SK-N-SH treated with all-trans-retinoic acid at 6 μM for 48 hours (cell line): ENCODE data around the gene CCDC160.

Experiments used
- ATAC-seq: fragments of 200-7000 bp; cut with Tn5 transposase; 3 replicates; pipeline ENCODE4 v1.9.1; 2020; ENCODE audit warnings: mild to moderate bottlenecking, moderate library complexity
- ARNTL ChIP-seq: fragments of 450-650 bp; formaldehyde crosslinking; IDR thresholded peaks from 2 replicates; pipeline ENCODE4 v1.5.0; 2020; ENCODE audit warnings: low read depth, mild to moderate bottlenecking, moderate library complexity, borderline replicate concordance
- BACH2 ChIP-seq: fragments of 250-450 bp; sonication (Bioruptor Pico); IDR thresholded peaks from 2 replicates; pipeline ENCODE4 v1.9.0; 2021; ENCODE audit warnings: mild to moderate bottlenecking, borderline replicate concordance
- CSDC2 ChIP-seq: fragments of 250-450 bp; sonication (Bioruptor Pico); IDR thresholded peaks from 2 replicates; pipeline ENCODE4 v1.5.0; 2020; ENCODE audit warnings: mild to moderate bottlenecking, moderate library complexity
- ESRRG ChIP-seq: fragments of 250-450 bp; sonication (Bioruptor Pico); IDR thresholded peaks from 2 replicates; pipeline ENCODE4 v1.6.1; 2021; ENCODE audit warnings: mild to moderate bottlenecking
- GLIS3 ChIP-seq: fragments of 250-450 bp; sonication (Bioruptor Pico); IDR thresholded peaks from 2 replicates; pipeline ENCODE4 v1.5.0; 2020; ENCODE audit warnings: mild to moderate bottlenecking, moderate library complexity
- ISL1 ChIP-seq: fragments of 250-450 bp; sonication (Bioruptor Pico); IDR thresholded peaks from 2 replicates; pipeline ENCODE4 v2.1.2; 2022; ENCODE audit warnings: mild to moderate bottlenecking, moderate library complexity
- OSR1 ChIP-seq: fragments of 250-450 bp; sonication (Bioruptor Pico); IDR thresholded peaks from 2 replicates; pipeline ENCODE4 v1.8.0; 2022; ENCODE audit warnings: moderate library complexity, mild to moderate bottlenecking, inconsistent platforms
- PPARA ChIP-seq: fragments of 250-450 bp; sonication (Bioruptor Pico); IDR thresholded peaks from 2 replicates; pipeline ENCODE4 v1.5.0; 2020; ENCODE audit warnings: mild to moderate bottlenecking, borderline replicate concordance
- RARB ChIP-seq: fragments of 250-450 bp; sonication (Bioruptor Pico); IDR thresholded peaks from 2 replicates; pipeline ENCODE4 v1.8.0; 2021; ENCODE audit warnings: mild to moderate bottlenecking, moderate library complexity
- TCF4 ChIP-seq: fragments of 250-450 bp; sonication (Bioruptor Pico); IDR thresholded peaks from 2 replicates; pipeline ENCODE4 v1.8.0; 2021; ENCODE audit warnings: mild to moderate bottlenecking, moderate library complexity, borderline replicate concordance
- TOX ChIP-seq: fragments of 250-450 bp; sonication (Bioruptor Pico); IDR thresholded peaks from 2 replicates; pipeline ENCODE4 v1.8.0; 2021; ENCODE audit warnings: mild to moderate bottlenecking, moderate library complexity, borderline replicate concordance
- ZC3H10 ChIP-seq: fragments of 250-450 bp; sonication (Bioruptor Pico); IDR thresholded peaks from 2 replicates; pipeline ENCODE4 v1.5.1; 2021; ENCODE audit warnings: mild to moderate bottlenecking, moderate library complexity
- ZFP3 ChIP-seq: fragments of 250-450 bp; sonication (Bioruptor Pico); IDR thresholded peaks from 2 replicates; pipeline ENCODE4 v1.5.0; 2020; ENCODE audit warnings: mild to moderate bottlenecking, moderate library complexity
- ZFP30 ChIP-seq: fragments of 450-650 bp; formaldehyde crosslinking; IDR thresholded peaks from 2 replicates; pipeline ENCODE4 v1.5.0; 2022; ENCODE audit warnings: mild to moderate bottlenecking, moderate library complexity
- ZNF565 ChIP-seq: fragments of 450-650 bp; formaldehyde crosslinking; conservative IDR thresholded peaks from 2 replicates; pipeline ENCODE4 v1.5.0; 2020; ENCODE audit warnings: low read depth, mild to moderate bottlenecking, moderate library complexity
- ZNF70 ChIP-seq: fragments of 450-650 bp; formaldehyde crosslinking; IDR thresholded peaks from 2 replicates; pipeline ENCODE4 v1.5.0; 2020; ENCODE audit warnings: mild to moderate bottlenecking, moderate library complexity
- ZNF8 ChIP-seq: fragments of 450-650 bp; formaldehyde crosslinking; IDR thresholded peaks from 2 replicates; pipeline ENCODE4 v1.5.0; 2020; ENCODE audit warnings: mild to moderate bottlenecking, moderate library complexity
- TF ChIP-seq, protein P1 (sequence below): fragments of 250-450 bp; sonication (Bioruptor Pico); IDR thresholded peaks from 2 replicates; pipeline ENCODE4 v1.5.0; 2020; ENCODE audit warnings: mild to moderate bottlenecking, moderate library complexity
- TF ChIP-seq, protein P2 (sequence below): fragments of 250-450 bp; sonication (Bioruptor Pico); IDR thresholded peaks from 2 replicates; pipeline ENCODE4 v1.8.0; 2021; ENCODE audit warnings: low read depth, mild to moderate bottlenecking, moderate library complexity, borderline replicate concordance
- TF ChIP-seq, protein P3 (sequence below): fragments of 250-450 bp; sonication (Bioruptor Pico); IDR thresholded peaks from 2 replicates; pipeline ENCODE4 v1.5.1; 2021; ENCODE audit warnings: mild to moderate bottlenecking, moderate library complexity
- TF ChIP-seq, protein P4 (sequence below): fragments of 250-450 bp; sonication (Bioruptor Pico); IDR thresholded peaks from 2 replicates; pipeline ENCODE4 v1.8.0; 2020; ENCODE audit warnings: mild to moderate bottlenecking, moderate library complexity, borderline replicate concordance
- TF ChIP-seq, protein P5 (sequence below): fragments of 250-450 bp; sonication (Bioruptor Pico); IDR thresholded peaks from 2 replicates; pipeline ENCODE4 v1.5.1; 2020; ENCODE audit warnings: low read depth, mild to moderate bottlenecking, moderate library complexity

Gene CCDC160

DNA sequence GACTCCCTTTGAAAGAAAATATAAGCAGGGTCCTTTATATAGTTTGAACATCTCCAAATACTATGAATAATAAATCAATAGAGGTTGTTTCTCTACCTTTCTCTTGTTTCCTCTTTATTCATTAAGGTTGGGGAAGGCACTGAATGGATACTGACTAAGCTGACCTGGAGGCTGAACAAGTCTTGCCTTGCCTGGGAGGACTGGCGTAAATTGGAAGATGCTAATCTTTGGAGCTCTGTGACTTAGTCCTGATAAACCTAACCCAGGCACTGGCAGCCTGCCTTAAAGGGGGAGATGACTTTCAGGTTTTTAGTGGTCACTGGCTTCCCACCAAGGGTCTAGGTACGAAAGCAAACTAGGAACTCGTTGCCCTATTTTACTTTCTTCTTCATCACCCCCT lies 10.5 kb downstream of the CCDC160 start (continued):
- no peak for TF ChIP-seq ISL1 (CRISPR knock-in tag)
- no peak for TF ChIP-seq ZC3H10 (CRISPR knock-in tag)
- TF ChIP-seq, protein P1, sequence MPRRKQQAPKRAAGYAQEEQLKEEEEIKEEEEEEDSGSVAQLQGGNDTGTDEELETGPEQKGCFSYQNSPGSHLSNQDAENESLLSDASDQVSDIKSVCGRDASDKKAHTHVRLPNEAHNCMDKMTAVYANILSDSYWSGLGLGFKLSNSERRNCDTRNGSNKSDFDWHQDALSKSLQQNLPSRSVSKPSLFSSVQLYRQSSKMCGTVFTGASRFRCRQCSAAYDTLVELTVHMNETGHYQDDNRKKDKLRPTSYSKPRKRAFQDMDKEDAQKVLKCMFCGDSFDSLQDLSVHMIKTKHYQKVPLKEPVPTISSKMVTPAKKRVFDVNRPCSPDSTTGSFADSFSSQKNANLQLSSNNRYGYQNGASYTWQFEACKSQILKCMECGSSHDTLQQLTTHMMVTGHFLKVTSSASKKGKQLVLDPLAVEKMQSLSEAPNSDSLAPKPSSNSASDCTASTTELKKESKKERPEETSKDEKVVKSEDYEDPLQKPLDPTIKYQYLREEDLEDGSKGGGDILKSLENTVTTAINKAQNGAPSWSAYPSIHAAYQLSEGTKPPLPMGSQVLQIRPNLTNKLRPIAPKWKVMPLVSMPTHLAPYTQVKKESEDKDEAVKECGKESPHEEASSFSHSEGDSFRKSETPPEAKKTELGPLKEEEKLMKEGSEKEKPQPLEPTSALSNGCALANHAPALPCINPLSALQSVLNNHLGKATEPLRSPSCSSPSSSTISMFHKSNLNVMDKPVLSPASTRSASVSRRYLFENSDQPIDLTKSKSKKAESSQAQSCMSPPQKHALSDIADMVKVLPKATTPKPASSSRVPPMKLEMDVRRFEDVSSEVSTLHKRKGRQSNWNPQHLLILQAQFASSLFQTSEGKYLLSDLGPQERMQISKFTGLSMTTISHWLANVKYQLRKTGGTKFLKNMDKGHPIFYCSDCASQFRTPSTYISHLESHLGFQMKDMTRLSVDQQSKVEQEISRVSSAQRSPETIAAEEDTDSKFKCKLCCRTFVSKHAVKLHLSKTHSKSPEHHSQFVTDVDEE (CRISPR knock-in tag): no peak
- TF ChIP-seq, protein P2, sequence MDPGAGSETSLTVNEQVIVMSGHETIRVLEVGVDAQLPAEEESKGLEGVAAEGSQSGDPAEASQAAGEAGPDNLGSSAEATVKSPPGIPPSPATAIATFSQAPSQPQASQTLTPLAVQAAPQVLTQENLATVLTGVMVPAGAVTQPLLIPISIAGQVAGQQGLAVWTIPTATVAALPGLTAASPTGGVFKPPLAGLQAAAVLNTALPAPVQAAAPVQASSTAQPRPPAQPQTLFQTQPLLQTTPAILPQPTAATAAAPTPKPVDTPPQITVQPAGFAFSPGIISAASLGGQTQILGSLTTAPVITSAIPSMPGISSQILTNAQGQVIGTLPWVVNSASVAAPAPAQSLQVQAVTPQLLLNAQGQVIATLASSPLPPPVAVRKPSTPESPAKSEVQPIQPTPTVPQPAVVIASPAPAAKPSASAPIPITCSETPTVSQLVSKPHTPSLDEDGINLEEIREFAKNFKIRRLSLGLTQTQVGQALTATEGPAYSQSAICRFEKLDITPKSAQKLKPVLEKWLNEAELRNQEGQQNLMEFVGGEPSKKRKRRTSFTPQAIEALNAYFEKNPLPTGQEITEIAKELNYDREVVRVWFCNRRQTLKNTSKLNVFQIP (CRISPR knock-in tag): no peak
- TF ChIP-seq, all 23 proteins: peak for 0

DNA sequence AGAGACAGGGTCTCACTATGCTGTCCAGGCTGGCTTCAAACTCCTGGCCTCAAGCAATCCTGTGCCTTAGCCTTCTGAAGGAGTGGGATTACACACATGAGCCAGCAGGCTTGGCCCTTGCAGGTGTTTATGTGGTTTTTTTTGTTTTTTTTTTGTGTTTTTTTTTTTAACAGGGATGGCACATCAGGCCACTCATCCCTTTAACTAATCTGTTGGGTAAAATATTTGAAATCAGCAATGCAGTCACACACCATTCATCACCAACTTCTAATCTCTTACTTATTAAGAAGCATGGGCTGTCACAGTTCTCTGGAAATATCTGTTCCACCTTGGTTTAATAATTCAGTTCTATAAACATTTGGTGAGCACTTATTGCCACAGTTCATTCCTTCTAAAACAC lies 12.3 kb downstream of the CCDC160 start:
- TF ChIP-seq ZFP30 (CRISPR knock-in tag) (no peak), BACH2 (CRISPR knock-in tag) (no peak), TCF4 (CRISPR knock-in tag) (no peak), ZNF70 (no peak), OSR1 (no peak), ZC3H10 (CRISPR knock-in tag) (no peak), ARNTL (CRISPR knock-in tag) (no peak), ISL1 (CRISPR knock-in tag) (no peak), ZNF8 (no peak), ZNF565 (no peak), PPARA (no peak), ESRRG (CRISPR knock-in tag) (no peak), RARB (CRISPR knock-in tag) (no peak), CSDC2 (CRISPR knock-in tag) (no peak), TOX (CRISPR knock-in tag) (no peak)
- TF ChIP-seq, protein P2 (CRISPR knock-in tag): no peak
- TF ChIP-seq, protein P3, sequence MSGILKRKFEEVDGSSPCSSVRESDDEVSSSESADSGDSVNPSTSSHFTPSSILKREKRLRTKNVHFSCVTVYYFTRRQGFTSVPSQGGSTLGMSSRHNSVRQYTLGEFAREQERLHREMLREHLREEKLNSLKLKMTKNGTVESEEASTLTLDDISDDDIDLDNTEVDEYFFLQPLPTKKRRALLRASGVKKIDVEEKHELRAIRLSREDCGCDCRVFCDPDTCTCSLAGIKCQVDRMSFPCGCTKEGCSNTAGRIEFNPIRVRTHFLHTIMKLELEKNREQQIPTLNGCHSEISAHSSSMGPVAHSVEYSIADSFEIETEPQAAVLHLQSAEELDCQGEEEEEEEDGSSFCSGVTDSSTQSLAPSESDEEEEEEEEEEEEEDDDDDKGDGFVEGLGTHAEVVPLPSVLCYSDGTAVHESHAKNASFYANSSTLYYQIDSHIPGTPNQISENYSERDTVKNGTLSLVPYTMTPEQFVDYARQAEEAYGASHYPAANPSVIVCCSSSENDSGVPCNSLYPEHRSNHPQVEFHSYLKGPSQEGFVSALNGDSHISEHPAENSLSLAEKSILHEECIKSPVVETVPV: no peak
- TF ChIP-seq, protein P4, sequence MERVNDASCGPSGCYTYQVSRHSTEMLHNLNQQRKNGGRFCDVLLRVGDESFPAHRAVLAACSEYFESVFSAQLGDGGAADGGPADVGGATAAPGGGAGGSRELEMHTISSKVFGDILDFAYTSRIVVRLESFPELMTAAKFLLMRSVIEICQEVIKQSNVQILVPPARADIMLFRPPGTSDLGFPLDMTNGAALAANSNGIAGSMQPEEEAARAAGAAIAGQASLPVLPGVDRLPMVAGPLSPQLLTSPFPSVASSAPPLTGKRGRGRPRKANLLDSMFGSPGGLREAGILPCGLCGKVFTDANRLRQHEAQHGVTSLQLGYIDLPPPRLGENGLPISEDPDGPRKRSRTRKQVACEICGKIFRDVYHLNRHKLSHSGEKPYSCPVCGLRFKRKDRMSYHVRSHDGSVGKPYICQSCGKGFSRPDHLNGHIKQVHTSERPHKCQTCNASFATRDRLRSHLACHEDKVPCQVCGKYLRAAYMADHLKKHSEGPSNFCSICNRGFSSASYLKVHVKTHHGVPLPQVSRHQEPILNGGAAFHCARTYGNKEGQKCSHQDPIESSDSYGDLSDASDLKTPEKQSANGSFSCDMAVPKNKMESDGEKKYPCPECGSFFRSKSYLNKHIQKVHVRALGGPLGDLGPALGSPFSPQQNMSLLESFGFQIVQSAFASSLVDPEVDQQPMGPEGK: no peak
- TF ChIP-seq, all 23 proteins: peak for 0
- no peak for ATAC-seq

DNA sequence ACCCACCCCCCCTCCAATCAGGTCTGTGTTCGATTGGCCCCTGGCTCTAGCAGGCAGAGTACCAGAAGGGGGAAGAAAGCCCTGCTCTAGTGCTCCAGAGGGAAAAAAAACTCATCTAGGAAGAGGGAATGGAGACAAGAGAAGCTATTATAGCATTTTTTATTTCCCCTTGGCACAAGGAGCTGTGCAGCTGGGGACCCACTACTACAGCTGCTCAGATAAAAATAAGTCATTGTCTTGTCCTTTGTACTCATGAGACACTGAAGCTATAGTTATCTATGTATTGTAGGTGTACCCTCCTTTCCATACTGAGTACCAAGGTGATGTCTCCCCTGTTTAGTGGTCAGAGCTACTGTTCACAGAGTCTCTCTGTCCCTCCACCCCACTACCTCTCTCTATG lies 14.3 kb downstream of the CCDC160 start:
- TF ChIP-seq, protein P4: no peak
- no peak for TF ChIP-seq ZC3H10 (CRISPR knock-in tag)
- no peak for TF ChIP-seq CSDC2 (CRISPR knock-in tag)
- TF ChIP-seq TOX (CRISPR knock-in tag): no peak
- TF ChIP-seq ZFP3 (CRISPR knock-in tag): no peak
- TF ChIP-seq TCF4 (CRISPR knock-in tag): no peak
- TF ChIP-seq PPARA: no peak
- no peak for TF ChIP-seq BACH2 (CRISPR knock-in tag)
- TF ChIP-seq GLIS3 (CRISPR knock-in tag): no peak
- no peak for TF ChIP-seq ZNF565
- no peak for TF ChIP-seq RARB (CRISPR knock-in tag)
- no peak for TF ChIP-seq ZFP30 (CRISPR knock-in tag)
- no peak for TF ChIP-seq ZNF8
- no peak for TF ChIP-seq OSR1
- no peak for TF ChIP-seq ZNF70
- TF ChIP-seq, protein P5, sequence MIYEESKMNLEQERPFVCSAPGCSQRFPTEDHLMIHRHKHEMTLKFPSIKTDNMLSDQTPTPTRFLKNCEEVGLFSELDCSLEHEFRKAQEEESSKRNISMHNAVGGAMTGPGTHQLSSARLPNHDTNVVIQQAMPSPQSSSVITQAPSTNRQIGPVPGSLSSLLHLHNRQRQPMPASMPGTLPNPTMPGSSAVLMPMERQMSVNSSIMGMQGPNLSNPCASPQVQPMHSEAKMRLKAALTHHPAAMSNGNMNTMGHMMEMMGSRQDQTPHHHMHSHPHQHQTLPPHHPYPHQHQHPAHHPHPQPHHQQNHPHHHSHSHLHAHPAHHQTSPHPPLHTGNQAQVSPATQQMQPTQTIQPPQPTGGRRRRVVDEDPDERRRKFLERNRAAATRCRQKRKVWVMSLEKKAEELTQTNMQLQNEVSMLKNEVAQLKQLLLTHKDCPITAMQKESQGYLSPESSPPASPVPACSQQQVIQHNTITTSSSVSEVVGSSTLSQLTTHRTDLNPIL: no peak
- TF ChIP-seq, protein P3: no peak
- no peak for ATAC-seq
